Measurements from ENCODE around the gene LRRD1.

The LRRD1 gene

Small RNA genes lying within 50 kb of the gene (small RNA-seq; reads per million reads assigned to genes)
- gene MIR1285-1 (0 reads per million in 2 experiments), gene RF00019 (0 reads per million in 2 experiments)

Measured in SK-N-DZ (cell line).